K562 (cell line): ENCODE measurements around the gene POLR3GL. TPM values are rescaled to one million over a fixed set of nuclear protein-coding genes. Genes with fewer than 3 reads are reported as not detected.

Source experiments
- BCL6 ChIP-seq: fragments of 250-450 bp; sonication (Bioruptor Pico); IDR thresholded peaks from 2 replicates; pipeline ENCODE4 v1.4.0; 2020
- DNMT1 ChIP-seq: fragments of 450-650 bp; IDR thresholded peaks from 2 replicates; pipeline ENCODE4 v1.6.1; 2016; ENCODE audit warnings: antibody characterized with exemption, mild to moderate bottlenecking
- ELF4 ChIP-seq: fragments of 450-650 bp; formaldehyde crosslinking; IDR thresholded peaks from 2 replicates; pipeline ENCODE4 v1.4.0; 2022; ENCODE audit warnings: missing genetic modification characterization
- HNRNPL ChIP-seq: fragments of 200-400 bp; formaldehyde crosslinking; IDR thresholded peaks from 2 replicates; pipeline ENCODE4 v1.6.1; 2017; ENCODE audit warnings: low read depth, mild to moderate bottlenecking, low read length
- MEIS2 ChIP-seq: fragments of 450-650 bp; IDR thresholded peaks from 2 replicates; pipeline ENCODE4 v1.6.1; 2014; ENCODE audit warnings: mild to moderate bottlenecking; ENCODE audit not compliant: partially characterized antibody
- PATZ1 ChIP-seq: fragments of 250-450 bp; sonication (Bioruptor Pico); IDR thresholded peaks from 2 replicates; pipeline ENCODE4 v1.5.0; 2020; ENCODE audit warnings: mild to moderate bottlenecking, borderline replicate concordance
- RBM25 ChIP-seq: fragments of 200-400 bp; formaldehyde crosslinking; IDR thresholded peaks from 2 replicates; pipeline ENCODE4 v1.6.1; 2018; ENCODE audit warnings: low read length, low read depth, moderate library complexity; ENCODE audit not compliant: severe bottlenecking
- SREBF1 ChIP-seq: fragments of 150-350 bp; IDR thresholded peaks from 2 replicates; pipeline ENCODE4 v1.6.1; 2014; ENCODE audit warnings: antibody characterized with exemption, low read depth, low read length, borderline replicate concordance
- TCF7L2 ChIP-seq: fragments of 150-350 bp; IDR thresholded peaks from 2 replicates; pipeline ENCODE4 v1.6.1; 2016; ENCODE audit warnings: low read depth, mild to moderate bottlenecking, low read length, moderate library complexity
- WHSC1 ChIP-seq: IDR thresholded peaks from one replicate; pipeline ENCODE4 v1.6.1; 2012; ENCODE audit warnings: low read length, control low read depth, inconsistent platforms
- XRCC5 ChIP-seq: fragments of 200-400 bp; formaldehyde crosslinking; IDR thresholded peaks from 2 replicates; pipeline ENCODE4 v1.6.1; 2017; ENCODE audit warnings: low read depth, mild to moderate bottlenecking, low read length
- ZNF121 ChIP-seq: sonication (generic); formaldehyde crosslinking; conservative IDR thresholded peaks from 2 replicates; pipeline ENCODE4 v1.8.0; 2022; ENCODE audit warnings: missing genetic modification reagents
- ZNF57 ChIP-seq: fragments of 450-650 bp; formaldehyde crosslinking; IDR thresholded peaks from 2 replicates; pipeline ENCODE4 v1.4.0; 2020; ENCODE audit warnings: mild to moderate bottlenecking, moderate library complexity
- ZNF639 ChIP-seq, 2 experiments: fragments of 200-800 bp in 1 of 2; sonication (Bioruptor generic) in 1 of 2; sonication (generic) in 1 of 2; formaldehyde crosslinking in 1 of 2; IDR thresholded peaks in 1 of 2; conservative IDR thresholded peaks in 1 of 2; 2 replicates each; pipeline versions ENCODE4 v1.5.0 to v1.6.1; 2016 to 2020; ENCODE audit warnings: missing compliant biosample characterization in 1 of 2, missing genetic modification characterization in 1 of 2, missing genetic modification reagents in 1 of 2
- polyA plus RNA-seq, 8 experiments: library from polyadenylated mRNA; depleted of rRNA in 4 of 8; stranded (reverse) in 5 of 8; unstranded in 3 of 8; fragments of >200 nt; fragmentation: Nextera tagmentation in 2 of 8; fragmentation: Illumina TruSeq in 1 of 8; extraction: Ambion mirVana in 2 of 8; extraction: Trizol in 1 of 8; gene quantifications; 2 replicates each; pipeline versions ENCODE4 v1.2.1 to v1.2.3, GENCODE V29; 2011 to 2014; ENCODE audit warnings: inconsistent platforms in 1 of 8, missing spikeins in 1 of 8
- total RNA-seq, 7 experiments: library from RNA; depleted of rRNA in 6 of 7; stranded (reverse); fragments of >200 nt in 6 of 7; fragmentation: Illumina TruSeq in 2 of 7; extraction: Trizol in 2 of 7; gene quantifications; 2 replicates each; pipeline versions ENCODE4 v1.2.1 to v1.2.3, GENCODE V29; 2011 to 2021; ENCODE audit warnings: low replicate concordance in 1 of 7
- TF ChIP-seq, protein P1 (sequence below): fragments of 250-450 bp; sonication (Bioruptor Pico); IDR thresholded peaks from 2 replicates; pipeline ENCODE4 v1.8.0; 2021; ENCODE audit warnings: mild to moderate bottlenecking, moderate library complexity
- TF ChIP-seq, protein P2 (sequence below), 2 experiments: fragments of 450-650 bp; conservative IDR thresholded peaks; 2 replicates each; pipeline ENCODE4 v1.6.1; 2017; ENCODE audit warnings: mild to moderate bottlenecking in 2 of 2, moderate library complexity in 2 of 2
- TF ChIP-seq, protein P3 (sequence below): fragments of 450-650 bp; IDR thresholded peaks from 2 replicates; pipeline ENCODE4 v1.6.1; 2017; ENCODE audit warnings: antibody characterized with exemption, mild to moderate bottlenecking

POLR3GL gene
- total and polyA plus RNA-seq, 9 of the 15 experiments (the other 6 are each of a cell fraction or from before 2014, with no cell fraction given): 14.6 to 48.4 (median 38.2) TPM

DNA sequence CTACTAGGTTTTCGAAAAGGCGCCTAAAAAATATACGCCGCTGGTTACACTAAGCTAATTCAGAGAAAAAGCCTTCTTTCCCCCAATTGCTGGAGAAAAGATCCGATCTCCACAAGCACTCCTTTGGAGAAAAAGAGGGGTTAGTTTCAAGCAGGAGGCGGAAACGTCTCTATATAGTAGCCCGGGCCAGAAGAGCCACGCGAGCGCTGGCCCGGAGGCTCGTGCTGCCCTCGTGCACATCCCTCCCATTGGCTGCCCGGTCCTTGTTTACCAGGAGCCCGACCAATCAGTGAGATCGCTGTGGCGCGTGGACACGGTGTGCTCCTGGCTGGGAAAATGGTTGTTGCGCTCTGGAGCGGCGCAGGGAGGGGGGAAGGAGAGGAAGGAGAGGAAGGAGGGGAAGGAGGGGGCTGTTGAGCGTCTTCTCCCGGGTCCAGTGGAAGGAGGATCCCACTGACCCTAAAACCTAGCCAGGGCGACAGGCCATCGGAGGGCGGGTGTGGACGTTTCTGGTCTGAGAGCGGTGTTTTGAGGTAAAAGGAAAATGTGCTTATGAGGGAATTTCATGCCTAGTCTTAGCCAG lies 32.0 kb downstream of the POLR3GL start, which contains the start of gene TXNIP (continued):
- no peak for TF ChIP-seq PATZ1 (CRISPR knock-in tag)
- no peak for TF ChIP-seq DNMT1
- TF ChIP-seq, protein P1, sequence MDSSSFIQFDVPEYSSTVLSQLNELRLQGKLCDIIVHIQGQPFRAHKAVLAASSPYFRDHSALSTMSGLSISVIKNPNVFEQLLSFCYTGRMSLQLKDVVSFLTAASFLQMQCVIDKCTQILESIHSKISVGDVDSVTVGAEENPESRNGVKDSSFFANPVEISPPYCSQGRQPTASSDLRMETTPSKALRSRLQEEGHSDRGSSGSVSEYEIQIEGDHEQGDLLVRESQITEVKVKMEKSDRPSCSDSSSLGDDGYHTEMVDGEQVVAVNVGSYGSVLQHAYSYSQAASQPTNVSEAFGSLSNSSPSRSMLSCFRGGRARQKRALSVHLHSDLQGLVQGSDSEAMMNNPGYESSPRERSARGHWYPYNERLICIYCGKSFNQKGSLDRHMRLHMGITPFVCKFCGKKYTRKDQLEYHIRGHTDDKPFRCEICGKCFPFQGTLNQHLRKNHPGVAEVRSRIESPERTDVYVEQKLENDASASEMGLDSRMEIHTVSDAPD (CRISPR knock-in tag): no peak
- no peak for TF ChIP-seq ZNF121 (CRISPR knock-in tag)
- TF ChIP-seq, protein P2, sequence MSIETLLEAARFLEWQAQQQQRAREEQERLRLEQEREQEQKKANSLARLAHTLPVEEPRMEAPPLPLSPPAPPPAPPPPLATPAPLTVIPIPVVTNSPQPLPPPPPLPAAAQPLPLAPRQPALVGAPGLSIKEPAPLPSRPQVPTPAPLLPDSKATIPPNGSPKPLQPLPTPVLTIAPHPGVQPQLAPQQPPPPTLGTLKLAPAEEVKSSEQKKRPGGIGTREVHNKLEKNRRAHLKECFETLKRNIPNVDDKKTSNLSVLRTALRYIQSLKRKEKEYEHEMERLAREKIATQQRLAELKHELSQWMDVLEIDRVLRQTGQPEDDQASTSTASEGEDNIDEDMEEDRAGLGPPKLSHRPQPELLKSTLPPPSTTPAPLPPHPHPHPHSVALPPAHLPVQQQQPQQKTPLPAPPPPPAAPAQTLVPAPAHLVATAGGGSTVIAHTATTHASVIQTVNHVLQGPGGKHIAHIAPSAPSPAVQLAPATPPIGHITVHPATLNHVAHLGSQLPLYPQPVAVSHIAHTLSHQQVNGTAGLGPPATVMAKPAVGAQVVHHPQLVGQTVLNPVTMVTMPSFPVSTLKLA (conservative IDR thresholded peaks at IDR 0.05): peak; percentile 100
- no peak for TF ChIP-seq HNRNPL
- TF ChIP-seq SREBF1: no peak
- no peak for TF ChIP-seq ZNF57 (CRISPR knock-in tag)
- no peak; a peak in 1 of 4 replicates for TF ChIP-seq ZNF639 (CRISPR knock-in tag; conservative IDR thresholded peaks at IDR 0.05 in 1 of 2, IDR thresholded peaks at IDR 0.05 in 1 of 2)
- TF ChIP-seq, protein P3, sequence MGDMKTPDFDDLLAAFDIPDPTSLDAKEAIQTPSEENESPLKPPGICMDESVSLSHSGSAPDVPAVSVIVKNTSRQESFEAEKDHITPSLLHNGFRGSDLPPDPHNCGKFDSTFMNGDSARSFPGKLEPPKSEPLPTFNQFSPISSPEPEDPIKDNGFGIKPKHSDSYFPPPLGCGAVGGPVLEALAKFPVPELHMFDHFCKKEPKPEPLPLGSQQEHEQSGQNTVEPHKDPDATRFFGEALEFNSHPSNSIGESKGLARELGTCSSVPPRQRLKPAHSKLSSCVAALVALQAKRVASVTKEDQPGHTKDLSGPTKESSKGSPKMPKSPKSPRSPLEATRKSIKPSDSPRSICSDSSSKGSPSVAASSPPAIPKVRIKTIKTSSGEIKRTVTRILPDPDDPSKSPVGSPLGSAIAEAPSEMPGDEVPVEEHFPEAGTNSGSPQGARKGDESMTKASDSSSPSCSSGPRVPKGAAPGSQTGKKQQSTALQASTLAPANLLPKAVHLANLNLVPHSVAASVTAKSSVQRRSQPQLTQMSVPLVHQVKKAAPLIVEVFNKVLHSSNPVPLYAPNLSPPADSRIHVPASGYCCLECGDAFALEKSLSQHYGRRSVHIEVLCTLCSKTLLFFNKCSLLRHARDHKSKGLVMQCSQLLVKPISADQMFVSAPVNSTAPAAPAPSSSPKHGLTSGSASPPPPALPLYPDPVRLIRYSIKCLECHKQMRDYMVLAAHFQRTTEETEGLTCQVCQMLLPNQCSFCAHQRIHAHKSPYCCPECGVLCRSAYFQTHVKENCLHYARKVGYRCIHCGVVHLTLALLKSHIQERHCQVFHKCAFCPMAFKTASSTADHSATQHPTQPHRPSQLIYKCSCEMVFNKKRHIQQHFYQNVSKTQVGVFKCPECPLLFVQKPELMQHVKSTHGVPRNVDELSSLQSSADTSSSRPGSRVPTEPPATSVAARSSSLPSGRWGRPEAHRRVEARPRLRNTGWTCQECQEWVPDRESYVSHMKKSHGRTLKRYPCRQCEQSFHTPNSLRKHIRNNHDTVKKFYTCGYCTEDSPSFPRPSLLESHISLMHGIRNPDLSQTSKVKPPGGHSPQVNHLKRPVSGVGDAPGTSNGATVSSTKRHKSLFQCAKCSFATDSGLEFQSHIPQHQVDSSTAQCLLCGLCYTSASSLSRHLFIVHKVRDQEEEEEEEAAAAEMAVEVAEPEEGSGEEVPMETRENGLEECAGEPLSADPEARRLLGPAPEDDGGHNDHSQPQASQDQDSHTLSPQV: no peak
- no peak for TF ChIP-seq BCL6 (CRISPR knock-in tag)
- no peak for TF ChIP-seq ELF4 (CRISPR knock-in tag)
- no peak for TF ChIP-seq XRCC5
- no peak for TF ChIP-seq TCF7L2
- peak; percentile 88 for TF ChIP-seq RBM25
- no peak for TF ChIP-seq WHSC1
- no peak for TF ChIP-seq MEIS2
